CD4-positive, CD25-positive, alpha-beta regulatory T cell (primary cell): ENCODE data around the gene GRK3. TPM values are rescaled to one million over a fixed set of nuclear protein-coding genes. Genes with fewer than 3 reads are reported as not detected.
"Not testable (repeated sequence)": the region's sequence is repeated elsewhere in the genome, so short reads cannot be mapped to it uniquely, and the experiment has no call there.

Experiments
- ATAC-seq, 2 donors: fragments of 150-1000 bp; cut with Tn5 transposase; one replicate each; pipeline ENCODE4 v1.10.0; 2021; ENCODE audit warnings: low read depth in 2 of 2, moderate number of reproducible peaks in 2 of 2, moderate library complexity in 1 of 2
- DNase-seq, 3 donors: peaks; one replicate each; pipeline versions ENCODE4 v3.0.0 to v3.0.0-alpha.2; 2012 to 2022; ENCODE audit warnings: mixed read lengths in 1 of 3
- H3K27ac ChIP-seq: one replicate; pipeline ENCODE4 v1.7.0; 2013; ENCODE audit warnings: mild to moderate bottlenecking, low read length; ENCODE audit not compliant: insufficient read depth, poor library complexity, severe bottlenecking
- H3K27me3 ChIP-seq: one replicate; pipeline ENCODE4 v1.7.0; 2013; ENCODE audit warnings: low read length; ENCODE audit not compliant: control insufficient read depth, insufficient read depth
- H3K36me3 ChIP-seq: one replicate; pipeline ENCODE4 v1.7.0; 2013; ENCODE audit warnings: mild to moderate bottlenecking, low read length, moderate library complexity; ENCODE audit not compliant: control insufficient read depth, insufficient read depth
- H3K4me1 ChIP-seq: 2 replicates; pipeline ENCODE4 v1.7.0; 2013; ENCODE audit warnings: mild to moderate bottlenecking, low read length; ENCODE audit not compliant: insufficient read depth, control insufficient read depth, poor library complexity, severe bottlenecking
- H3K4me3 ChIP-seq: one replicate; pipeline ENCODE4 v1.7.0; 2013; ENCODE audit warnings: low read depth, mild to moderate bottlenecking, low read length, moderate library complexity
- H3K9me3 ChIP-seq, 2 experiments: 1 replicate in 1 of 2; 2 replicates in 1 of 2; pipeline ENCODE4 v1.7.0; 2013; ENCODE audit warnings: low read length in 2 of 2, mild to moderate bottlenecking in 1 of 2, moderate library complexity in 1 of 2; ENCODE audit not compliant: control insufficient read depth in 2 of 2
- H3K27ac Mint-ChIP-seq, 3 donors: one replicate each; pipeline ENCODE4 v1.8.0; 2020 to 2022; ENCODE audit warnings: mild to moderate bottlenecking in 3 of 3, mixed read lengths in 3 of 3, moderate library complexity in 2 of 3
- H3K27me3 Mint-ChIP-seq: one replicate; pipeline ENCODE4 v1.8.0; 2022; ENCODE audit warnings: mild to moderate bottlenecking, mixed read lengths
- H3K36me3 Mint-ChIP-seq: one replicate; pipeline ENCODE4 v1.8.0; 2020; ENCODE audit warnings: mixed read lengths
- H3K4me1 Mint-ChIP-seq, 4 donors: one replicate each; pipeline ENCODE4 v1.8.0; 2020 to 2022; ENCODE audit warnings: mixed read lengths in 4 of 4, mild to moderate bottlenecking in 1 of 4
- H3K4me3 Mint-ChIP-seq, 4 donors: one replicate each; pipeline ENCODE4 v1.8.0; 2020 to 2022; ENCODE audit warnings: mild to moderate bottlenecking in 4 of 4, mixed read lengths in 4 of 4, moderate library complexity in 3 of 4
- H3K9me3 Mint-ChIP-seq, 7 donors: one replicate each; pipeline ENCODE4 v1.8.0; 2020 to 2022; ENCODE audit warnings: mixed read lengths in 7 of 7, mild to moderate bottlenecking in 3 of 7, moderate library complexity in 2 of 7
- polyA plus RNA-seq, 4 donors: library from polyadenylated mRNA; unstranded; fragments of 300-500 nt; fragmentation: Illumina TruSeq; gene quantifications; one replicate each; pipeline ENCODE4 v1.2.3, GENCODE V29; 2021
- total RNA-seq: library from RNA; stranded (reverse); gene quantifications from one replicate; pipeline ENCODE4 v1.2.3, GENCODE V29; 2022

GRK3 gene
- total and polyA plus RNA-seq, 5 donors from 2014 or later, result 0.51 to 3.5 (median 1.1) TPM

GRCh38 chr22:25568066-25568465, 3.6 kb downstream of the GRK3 start:
- H3K27ac Mint-ChIP-seq, H3K4me3 ChIP-seq, DNase-seq, H3K36me3 ChIP-seq, H3K27me3 ChIP-seq, H3K27ac ChIP-seq, H3K9me3 ChIP-seq, H3K36me3 Mint-ChIP-seq, ATAC-seq, H3K27me3 Mint-ChIP-seq, H3K9me3 Mint-ChIP-seq: not testable (repeated sequence)
- peaks cover 11% of the 10 kb centered on the region for H3K4me1 ChIP-seq
- H3K4me1 Mint-ChIP-seq, result peaks cover 7 to 49% (median 33%) of the 10 kb centered on the region in 4 donors
- peak overlapping the region in 1 of 4 donors; percentile 75 for H3K4me3 Mint-ChIP-seq

DNA sequence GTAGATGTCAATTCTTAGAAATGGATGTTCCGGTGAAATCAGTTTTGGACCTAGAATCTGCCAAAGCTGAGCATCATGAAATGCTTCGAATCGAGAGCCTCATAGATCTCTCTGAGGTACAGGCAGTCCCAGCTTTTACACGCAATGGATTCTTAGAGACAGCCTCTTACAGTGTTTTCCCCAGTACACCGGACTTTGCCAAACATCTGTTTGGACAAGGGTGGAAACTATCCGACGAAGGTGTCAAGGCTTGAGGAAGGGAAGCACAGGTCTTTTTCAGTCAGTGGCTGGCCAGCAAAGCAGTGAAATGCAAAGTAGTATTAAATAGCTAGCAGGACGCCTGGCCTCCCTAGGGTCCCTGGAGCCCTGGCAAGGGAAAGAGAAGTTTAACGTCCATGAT, 4.9 kb downstream of the GRK3 start:
- Mint-ChIP-seq H3K4me3 (no peak overlapping the region), H3K36me3 (no peaks in the 10 kb centered on the region), H3K27ac (peak overlapping the region in 1 of 3 donors; percentile 14), H3K27me3 (peaks cover 5% of the 10 kb centered on the region), H3K4me1 (peaks cover 11 to 43% (median 30%) of the 10 kb centered on the region in 4 donors), H3K9me3 (peaks cover 0 to 5% (median 0%) of the 10 kb centered on the region in 7 donors)
- ATAC-seq (no peak), DNase-seq (no peak)
- H3K9me3 ChIP-seq, result no peaks in the 10 kb centered on the region
- no peak overlapping the region for H3K27ac ChIP-seq
- H3K4me1 ChIP-seq, result peaks cover 7% of the 10 kb centered on the region
- no peaks in the 10 kb centered on the region for H3K27me3 ChIP-seq
- no peak overlapping the region for H3K4me3 ChIP-seq
- H3K36me3 ChIP-seq, result no peaks in the 10 kb centered on the region

- H3K36me3 Mint-ChIP-seq, result no peaks in the 10 kb centered on the region
- peaks cover 11 to 43% (median 30%) of the 10 kb centered on the region in 4 donors for H3K4me1 Mint-ChIP-seq
- peaks cover 0 to 5% (median 0%) of the 10 kb centered on the region in 7 donors for H3K9me3 Mint-ChIP-seq
- no peaks in the 10 kb centered on the region for H3K9me3 ChIP-seq
- peak overlapping the region in 1 of 3 donors; percentile 14 for H3K27ac Mint-ChIP-seq
- DNase-seq (no peak), ATAC-seq (no peak)
- H3K4me3 ChIP-seq, result no peak overlapping the region
- peaks cover 4% of the 10 kb centered on the region for H3K27me3 Mint-ChIP-seq
- peaks cover 7% of the 10 kb centered on the region for H3K4me1 ChIP-seq
- no peaks in the 10 kb centered on the region for H3K27me3 ChIP-seq
- no peak overlapping the region for H3K4me3 Mint-ChIP-seq
- no peak overlapping the region for H3K27ac ChIP-seq
- no peaks in the 10 kb centered on the region for H3K36me3 ChIP-seq
These were observed 5.5 kb downstream of the GRK3 start for GRCh38 chr22:25569983-25570382.

DNA sequence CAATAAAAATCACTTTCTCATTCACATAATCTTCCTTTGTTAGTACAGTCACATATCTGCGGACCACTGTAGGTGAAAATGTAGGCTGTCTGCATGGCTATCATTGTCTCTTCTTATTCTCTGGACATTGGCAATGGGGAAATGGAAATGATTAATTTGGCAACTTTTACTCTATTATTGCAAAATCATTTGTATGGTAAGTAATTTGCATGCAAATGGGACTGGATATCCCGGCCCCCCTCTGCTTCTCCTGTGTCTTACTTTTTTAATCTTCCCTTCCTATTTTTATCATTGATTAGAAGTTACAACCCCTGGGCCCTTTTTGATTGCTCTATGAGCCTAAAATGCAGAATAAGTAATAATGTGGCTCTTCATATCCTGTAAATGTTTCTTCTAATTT, 6.0 kb downstream of the GRK3 start:
- DNase-seq (no peak), ATAC-seq (no peak)
- Mint-ChIP-seq H3K27me3 (peaks cover 2% of the 10 kb centered on the region), H3K36me3 (no peaks in the 10 kb centered on the region), H3K4me3 (no peak overlapping the region), H3K4me1 (peaks cover 11 to 42% (median 29%) of the 10 kb centered on the region in 4 donors), H3K27ac (peak overlapping the region in 1 of 3 donors; percentile 79), H3K9me3 (peaks cover 0 to 5% (median 0%) of the 10 kb centered on the region in 7 donors)
- no peak overlapping the region for H3K27ac ChIP-seq
- no peaks in the 10 kb centered on the region for H3K27me3 ChIP-seq
- no peaks in the 10 kb centered on the region for H3K9me3 ChIP-seq
- H3K4me3 ChIP-seq, result no peak overlapping the region
- H3K4me1 ChIP-seq, result peaks cover 3% of the 10 kb centered on the region
- no peaks in the 10 kb centered on the region for H3K36me3 ChIP-seq

- not testable (repeated sequence) for DNase-seq, H3K36me3 ChIP-seq, H3K36me3 Mint-ChIP-seq, ATAC-seq, H3K27me3 Mint-ChIP-seq, H3K9me3 ChIP-seq, H3K27ac Mint-ChIP-seq, H3K27me3 ChIP-seq, H3K27ac ChIP-seq, H3K4me1 ChIP-seq, H3K9me3 Mint-ChIP-seq, H3K4me3 ChIP-seq
- H3K4me1 Mint-ChIP-seq, result peaks cover 11 to 29% (median 17%) of the 10 kb centered on the region in 4 donors
- peak overlapping the region in 1 of 4 donors; percentile 30 for H3K4me3 Mint-ChIP-seq
These were observed 7.7 kb downstream of the GRK3 start for GRCh38 chr22:25571969-25572707.

GRCh38 chr22:25572708-25573171, 8.3 kb downstream of the GRK3 start:
- Histone ChIP-seq H3K27ac (no peak overlapping the region), H3K27me3 (no peaks in the 10 kb centered on the region), H3K4me3 (no peak overlapping the region), H3K36me3 (no peaks in the 10 kb centered on the region), H3K9me3 (no peaks in the 10 kb centered on the region), H3K4me1 (no peaks in the 10 kb centered on the region)
- Mint-ChIP-seq H3K27me3 (no peaks in the 10 kb centered on the region), H3K9me3 (peaks cover 0 to 5% (median 0%) of the 10 kb centered on the region in 7 donors), H3K4me3 (peak overlapping the region in 1 of 4 donors; percentile 30), H3K4me1 (peaks cover 11 to 23% (median 12%) of the 10 kb centered on the region in 4 donors), H3K27ac (no peak overlapping the region), H3K36me3 (no peaks in the 10 kb centered on the region)
- ATAC-seq, result no peak
- peak in 1 of 3 donors; percentile 33 for DNase-seq

DNA sequence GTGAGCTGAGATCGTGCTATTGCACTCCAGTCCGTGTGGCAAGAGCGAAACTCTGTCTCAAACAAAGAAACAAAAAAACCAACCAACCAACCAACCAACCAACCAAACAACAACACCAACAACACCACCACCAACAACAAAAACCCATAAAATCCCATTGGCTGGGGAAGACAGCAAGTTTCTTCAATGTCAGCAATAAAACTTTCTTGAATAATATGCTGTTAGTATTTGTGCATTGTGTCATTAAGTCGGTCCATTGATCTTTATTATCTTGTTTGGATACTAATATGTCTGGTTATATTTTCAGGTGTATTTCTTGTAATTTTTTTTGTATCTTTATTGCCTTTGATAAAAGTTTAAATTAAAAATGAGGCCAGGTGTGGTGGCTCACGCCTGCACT, 9.4 kb downstream of the GRK3 start:
- no peaks in the 10 kb centered on the region for H3K27me3 Mint-ChIP-seq
- peaks cover 5% of the 10 kb centered on the region for H3K36me3 Mint-ChIP-seq
- no peaks in the 10 kb centered on the region for H3K27me3 ChIP-seq
- no peak for ATAC-seq
- H3K4me1 ChIP-seq, result no peaks in the 10 kb centered on the region
- H3K27ac Mint-ChIP-seq, result peak overlapping the region in 1 of 3 donors; percentile 52
- DNase-seq, result no peak
- H3K4me3 Mint-ChIP-seq, result peak overlapping the region in 1 of 4 donors; percentile 67
- no peaks in the 10 kb centered on the region for H3K9me3 ChIP-seq
- H3K4me3 ChIP-seq, result no peak overlapping the region
- H3K36me3 ChIP-seq, result no peaks in the 10 kb centered on the region
- H3K27ac ChIP-seq, result no peak overlapping the region
- peaks cover 0 to 5% (median 0%) of the 10 kb centered on the region in 7 donors for H3K9me3 Mint-ChIP-seq
- H3K4me1 Mint-ChIP-seq, result peaks cover 11 to 16% (median 13%) of the 10 kb centered on the region in 4 donors

GRCh38 chr22:25574736-25575135, 10.3 kb downstream of the GRK3 start:
- H3K36me3 Mint-ChIP-seq, result peaks cover 5% of the 10 kb centered on the region
- Histone ChIP-seq H3K27ac (no peak overlapping the region), H3K4me1 (no peaks in the 10 kb centered on the region), H3K4me3 (no peak overlapping the region), H3K36me3 (no peaks in the 10 kb centered on the region), H3K27me3 (no peaks in the 10 kb centered on the region), H3K9me3 (no peaks in the 10 kb centered on the region)
- DNase-seq (no peak), ATAC-seq (no peak)
- peaks cover 0 to 5% (median 0%) of the 10 kb centered on the region in 7 donors for H3K9me3 Mint-ChIP-seq
- no peaks in the 10 kb centered on the region for H3K27me3 Mint-ChIP-seq
- H3K4me1 Mint-ChIP-seq, result peaks cover 11 to 16% (median 12%) of the 10 kb centered on the region in 4 donors
- H3K4me3 Mint-ChIP-seq, result no peak overlapping the region
- no peak overlapping the region for H3K27ac Mint-ChIP-seq
